Measurements from ENCODE around the gene DBX1.

GRCh38 chr11:20192151-20192550, 31.9 kb upstream of the DBX1 start:
- TF ChIP-seq MYC (IDR thresholded peaks at IDR 0.05; ENCODE audit: low read depth, low read length) (no peak), CTCF (IDR thresholded peaks at IDR 0.05; ENCODE audit: low read depth, low read length) (no peak)

All from NB4 (cell line).